GM03348 (cell line): Measurements from ENCODE around the gene EGFR.

Experiments used
- DNase-seq: peaks from one replicate; pipeline ENCODE4 v3.0.0; 2012; ENCODE audit warnings: low spot score

EGFR gene

GRCh38 chr7:55212838-55213237 is 194.0 kb downstream of the EGFR start:
- no peak for DNase-seq

- DNase-seq, result no peak
These were observed 195.9 kb downstream of the EGFR start for GRCh38 chr7:55214707-55215106.

- no peak for DNase-seq
These were observed 204.2 kb downstream of the EGFR start for GRCh38 chr7:55223023-55223422.

GRCh38 chr7:55224111-55224510 is 205.3 kb downstream of the EGFR start:
- DNase-seq, result no peak

GRCh38 chr7:55224810-55225209 is 206.0 kb downstream of the EGFR start:
- DNase-seq, result no peak

GRCh38 chr7:55230014-55230413 is 211.2 kb downstream of the EGFR start:
- no peak for DNase-seq

GRCh38 chr7:55231736-55232280 is 213.0 kb downstream of the EGFR start:
- DNase-seq, result no peak

- no peak for DNase-seq
These were observed 214.2 kb downstream of the EGFR start for GRCh38 chr7:55233001-55233400.

GRCh38 chr7:55234408-55234807 is 215.6 kb downstream of the EGFR start:
- DNase-seq, result no peak

GRCh38 chr7:55235115-55235514 is 216.3 kb downstream of the EGFR start:
- DNase-seq, result no peak

- DNase-seq, result no peak
These were observed 217.0 kb downstream of the EGFR start for GRCh38 chr7:55235801-55236200.

- no peak for DNase-seq
These were observed 217.7 kb downstream of the EGFR start for GRCh38 chr7:55236476-55236875.

GRCh38 chr7:55237156-55237893 is 218.5 kb downstream of the EGFR start:
- DNase-seq, result no peak

- DNase-seq, result no peak
These were observed 220.6 kb downstream of the EGFR start for GRCh38 chr7:55239406-55239805.

- DNase-seq, result no peak
These were observed 221.8 kb downstream of the EGFR start for GRCh38 chr7:55240418-55241142.

- DNase-seq, result no peak
These were observed 223.1 kb downstream of the EGFR start for GRCh38 chr7:55241958-55242357.

GRCh38 chr7:55242613-55243012 is 223.8 kb downstream of the EGFR start:
- no peak for DNase-seq

- no peak for DNase-seq
These were observed 225.4 kb downstream of the EGFR start for GRCh38 chr7:55244006-55244745.

GRCh38 chr7:55245271-55245723 is 226.5 kb downstream of the EGFR start:
- peak; percentile 56 for DNase-seq

- DNase-seq, result no peak
These were observed 227.4 kb downstream of the EGFR start for GRCh38 chr7:55246171-55246570.

- DNase-seq, result peak; percentile 29
These were observed 228.6 kb downstream of the EGFR start for GRCh38 chr7:55247428-55247827.

GRCh38 chr7:55248526-55248925 is 229.7 kb downstream of the EGFR start:
- DNase-seq, result no peak

GRCh38 chr7:55249332-55249731 is 230.5 kb downstream of the EGFR start:
- DNase-seq, result no peak
